GM23338 (cell line): ENCODE results near the gene TMEM209.

Experiments used
- CREB1 ChIP-seq: fragments of 250-450 bp; sonication (Bioruptor Pico); IDR thresholded peaks from 2 replicates; pipeline ENCODE4 v1.5.0; 2020; ENCODE audit warnings: low read depth, mild to moderate bottlenecking, moderate library complexity
- ETS1 ChIP-seq: IDR thresholded peaks from 2 replicates; pipeline ENCODE4 v1.6.1; 2016; ENCODE audit warnings: antibody characterized with exemption
- EZH2 ChIP-seq: fragments of 200-600 bp; sonication (generic); IDR thresholded peaks from one replicate; pipeline ENCODE4 v1.8.0; 2017; ENCODE audit warnings: antibody characterized with exemption, mild to moderate bottlenecking, low read depth; ENCODE audit not compliant: unreplicated experiment
- EZH2phosphoT487 ChIP-seq: fragments of 200-600 bp; sonication (generic); IDR thresholded peaks from one replicate; pipeline ENCODE4 v1.8.1; 2018; ENCODE audit warnings: antibody characterized with exemption; ENCODE audit not compliant: unreplicated experiment
- JUNB ChIP-seq: IDR thresholded peaks from one replicate; pipeline ENCODE4 v1.6.1; 2016; ENCODE audit warnings: antibody characterized with exemption; ENCODE audit not compliant: unreplicated experiment
- NANOG ChIP-seq: IDR thresholded peaks from 2 replicates; pipeline ENCODE4 v1.6.1; 2016; ENCODE audit warnings: antibody characterized with exemption, borderline replicate concordance
- POLR2AphosphoS5 ChIP-seq: IDR thresholded peaks from 2 replicates; pipeline ENCODE4 v1.6.1; 2016; ENCODE audit warnings: antibody characterized with exemption, low read depth
- STAT1 ChIP-seq: IDR thresholded peaks from one replicate; pipeline ENCODE4 v1.6.1; 2016; ENCODE audit warnings: antibody characterized with exemption; ENCODE audit not compliant: unreplicated experiment
- ZNF114 ChIP-seq: fragments of 250-450 bp; sonication (Bioruptor Pico); IDR thresholded peaks from 2 replicates; pipeline ENCODE4 v1.5.0; 2020; ENCODE audit warnings: mild to moderate bottlenecking, moderate library complexity
- ZNF331 ChIP-seq: fragments of 250-450 bp; sonication (Bioruptor Pico); IDR thresholded peaks from 2 replicates; pipeline ENCODE4 v1.5.0; 2020; ENCODE audit warnings: low read depth, mild to moderate bottlenecking, moderate library complexity
- ZNF462 ChIP-seq: fragments of 250-450 bp; sonication (Bioruptor Pico); IDR thresholded peaks from 2 replicates; pipeline ENCODE4 v1.5.0; 2020; ENCODE audit warnings: mild to moderate bottlenecking, moderate library complexity
- TF ChIP-seq, protein P1 (sequence below), 2 experiments: fragments of 200-600 bp in 1 of 2; sonication (generic) in 1 of 2; conservative IDR thresholded peaks; 2 replicates each; pipeline versions ENCODE4 v1.5.1 to v1.6.1; 2016 to 2017; ENCODE audit warnings: antibody characterized with exemption in 2 of 2, low read depth in 2 of 2, mild to moderate bottlenecking in 2 of 2, moderate library complexity in 1 of 2
- TF ChIP-seq, protein P2 (sequence below): IDR thresholded peaks from one replicate; pipeline ENCODE4 v1.6.1; 2018; ENCODE audit warnings: antibody characterized with exemption; ENCODE audit not compliant: unreplicated experiment

DNA sequence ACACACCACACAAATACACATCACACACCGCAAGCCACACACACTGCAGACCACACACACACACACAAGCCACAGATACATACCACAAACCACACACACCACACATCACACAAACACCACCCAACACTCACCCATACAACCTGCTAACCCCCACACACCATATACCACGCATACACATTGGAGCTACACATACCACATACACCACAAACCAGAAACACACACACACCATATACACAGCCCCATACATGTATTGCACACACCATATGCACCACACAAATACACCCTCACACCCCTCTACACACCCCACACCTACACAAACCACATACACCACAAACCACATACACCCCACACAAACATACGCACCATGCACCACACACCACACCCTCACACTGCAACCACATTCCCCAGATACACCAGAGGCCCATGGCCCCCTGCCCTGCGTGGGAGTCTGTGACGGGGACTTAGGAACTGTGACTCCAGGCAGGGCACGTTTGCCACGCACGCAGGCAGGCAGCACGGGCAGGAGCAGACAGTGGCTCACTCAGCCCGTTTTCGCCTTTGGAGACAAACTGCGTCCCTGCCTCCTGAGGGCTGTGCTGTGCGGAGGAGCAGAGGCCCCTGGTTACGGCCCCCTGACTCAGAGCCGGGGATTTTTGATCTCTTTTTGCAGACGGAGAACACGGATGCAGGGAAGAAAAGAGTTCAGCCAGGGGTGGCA lies 52.6 kb downstream of the TMEM209 start:
- TF ChIP-seq POLR2AphosphoS5 = no peak
- TF ChIP-seq, protein P1, sequence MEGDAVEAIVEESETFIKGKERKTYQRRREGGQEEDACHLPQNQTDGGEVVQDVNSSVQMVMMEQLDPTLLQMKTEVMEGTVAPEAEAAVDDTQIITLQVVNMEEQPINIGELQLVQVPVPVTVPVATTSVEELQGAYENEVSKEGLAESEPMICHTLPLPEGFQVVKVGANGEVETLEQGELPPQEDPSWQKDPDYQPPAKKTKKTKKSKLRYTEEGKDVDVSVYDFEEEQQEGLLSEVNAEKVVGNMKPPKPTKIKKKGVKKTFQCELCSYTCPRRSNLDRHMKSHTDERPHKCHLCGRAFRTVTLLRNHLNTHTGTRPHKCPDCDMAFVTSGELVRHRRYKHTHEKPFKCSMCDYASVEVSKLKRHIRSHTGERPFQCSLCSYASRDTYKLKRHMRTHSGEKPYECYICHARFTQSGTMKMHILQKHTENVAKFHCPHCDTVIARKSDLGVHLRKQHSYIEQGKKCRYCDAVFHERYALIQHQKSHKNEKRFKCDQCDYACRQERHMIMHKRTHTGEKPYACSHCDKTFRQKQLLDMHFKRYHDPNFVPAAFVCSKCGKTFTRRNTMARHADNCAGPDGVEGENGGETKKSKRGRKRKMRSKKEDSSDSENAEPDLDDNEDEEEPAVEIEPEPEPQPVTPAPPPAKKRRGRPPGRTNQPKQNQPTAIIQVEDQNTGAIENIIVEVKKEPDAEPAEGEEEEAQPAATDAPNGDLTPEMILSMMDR (conservative IDR thresholded peaks at IDR 0.05; ENCODE audit: low read depth in 2 of 2) = no peak
- TF ChIP-seq EZH2 = no peak
- TF ChIP-seq EZH2phosphoT487 = no peak
- TF ChIP-seq, protein P2, sequence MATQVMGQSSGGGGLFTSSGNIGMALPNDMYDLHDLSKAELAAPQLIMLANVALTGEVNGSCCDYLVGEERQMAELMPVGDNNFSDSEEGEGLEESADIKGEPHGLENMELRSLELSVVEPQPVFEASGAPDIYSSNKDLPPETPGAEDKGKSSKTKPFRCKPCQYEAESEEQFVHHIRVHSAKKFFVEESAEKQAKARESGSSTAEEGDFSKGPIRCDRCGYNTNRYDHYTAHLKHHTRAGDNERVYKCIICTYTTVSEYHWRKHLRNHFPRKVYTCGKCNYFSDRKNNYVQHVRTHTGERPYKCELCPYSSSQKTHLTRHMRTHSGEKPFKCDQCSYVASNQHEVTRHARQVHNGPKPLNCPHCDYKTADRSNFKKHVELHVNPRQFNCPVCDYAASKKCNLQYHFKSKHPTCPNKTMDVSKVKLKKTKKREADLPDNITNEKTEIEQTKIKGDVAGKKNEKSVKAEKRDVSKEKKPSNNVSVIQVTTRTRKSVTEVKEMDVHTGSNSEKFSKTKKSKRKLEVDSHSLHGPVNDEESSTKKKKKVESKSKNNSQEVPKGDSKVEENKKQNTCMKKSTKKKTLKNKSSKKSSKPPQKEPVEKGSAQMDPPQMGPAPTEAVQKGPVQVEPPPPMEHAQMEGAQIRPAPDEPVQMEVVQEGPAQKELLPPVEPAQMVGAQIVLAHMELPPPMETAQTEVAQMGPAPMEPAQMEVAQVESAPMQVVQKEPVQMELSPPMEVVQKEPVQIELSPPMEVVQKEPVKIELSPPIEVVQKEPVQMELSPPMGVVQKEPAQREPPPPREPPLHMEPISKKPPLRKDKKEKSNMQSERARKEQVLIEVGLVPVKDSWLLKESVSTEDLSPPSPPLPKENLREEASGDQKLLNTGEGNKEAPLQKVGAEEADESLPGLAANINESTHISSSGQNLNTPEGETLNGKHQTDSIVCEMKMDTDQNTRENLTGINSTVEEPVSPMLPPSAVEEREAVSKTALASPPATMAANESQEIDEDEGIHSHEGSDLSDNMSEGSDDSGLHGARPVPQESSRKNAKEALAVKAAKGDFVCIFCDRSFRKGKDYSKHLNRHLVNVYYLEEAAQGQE = no peak
- no peak for TF ChIP-seq ETS1
- no peak for TF ChIP-seq ZNF114
- TF ChIP-seq NANOG = no peak
- no peak for TF ChIP-seq CREB1 (CRISPR knock-in tag)
- TF ChIP-seq JUNB = no peak
- TF ChIP-seq ZNF331 (CRISPR knock-in tag) = no peak
- TF ChIP-seq ZNF462 (CRISPR knock-in tag) = no peak
- TF ChIP-seq STAT1 = no peak
